ENCODE data around the gene ABCA3. TPM values are rescaled to one million over a fixed set of nuclear protein-coding genes. Genes with fewer than 3 reads are reported as not detected.

The ABCA3 gene
- total RNA-seq, 1 donor from 2014 or later: 8.3 TPM

- H3K27ac Mint-ChIP-seq: no peak overlapping the region
- intact Hi-C loops (cut with micrococcal nuclease): no loop called here
- DNase-seq: no peak
- no peaks in the 10 kb centered on the region for H3K9me3 Mint-ChIP-seq
- H3K4me1 Mint-ChIP-seq: no peaks in the 10 kb centered on the region
- no peaks in the 10 kb centered on the region for H3K36me3 Mint-ChIP-seq (ENCODE audit: low read depth)
- H3K27me3 Mint-ChIP-seq: no peaks in the 10 kb centered on the region
- no peak overlapping the region for H3K4me3 Mint-ChIP-seq
Observed at GRCh38 chr16:2319606-2320005, 20.9 kb downstream of the ABCA3 start.

- DNase-seq: no peak
- no peaks in the 10 kb centered on the region for H3K36me3 Mint-ChIP-seq (ENCODE audit: low read depth)
- no peaks in the 10 kb centered on the region for H3K4me1 Mint-ChIP-seq
- H3K4me3 Mint-ChIP-seq: no peak overlapping the region
- no peak overlapping the region for H3K27ac Mint-ChIP-seq
- H3K9me3 Mint-ChIP-seq: no peaks in the 10 kb centered on the region
- intact Hi-C loops (cut with micrococcal nuclease): no loop called here
- H3K27me3 Mint-ChIP-seq: no peaks in the 10 kb centered on the region
Observed at GRCh38 chr16:2317231-2318020, 23.1 kb downstream of the ABCA3 start.

- no peak overlapping the region for H3K27ac Mint-ChIP-seq
- intact Hi-C loops (cut with micrococcal nuclease): no loop called here
- no peaks in the 10 kb centered on the region for H3K9me3 Mint-ChIP-seq
- DNase-seq: no peak
- no peaks in the 10 kb centered on the region for H3K4me1 Mint-ChIP-seq
- no peak overlapping the region for H3K4me3 Mint-ChIP-seq
- H3K27me3 Mint-ChIP-seq: no peaks in the 10 kb centered on the region
- H3K36me3 Mint-ChIP-seq (ENCODE audit: low read depth): no peaks in the 10 kb centered on the region
Observed at GRCh38 chr16:2308089-2308962, 32.2 kb downstream of the ABCA3 start.

GRCh38 chr16:2299915-2300192 is 40.7 kb downstream of the ABCA3 start:
- no peaks in the 10 kb centered on the region for H3K36me3 Mint-ChIP-seq (ENCODE audit: low read depth)
- H3K27ac Mint-ChIP-seq: no peak overlapping the region
- H3K4me3 Mint-ChIP-seq: no peak overlapping the region
- intact Hi-C loops (cut with micrococcal nuclease): no loop called here
- H3K9me3 Mint-ChIP-seq: no peaks in the 10 kb centered on the region
- no peaks in the 10 kb centered on the region for H3K27me3 Mint-ChIP-seq
- DNase-seq: no peak
- H3K4me1 Mint-ChIP-seq: no peaks in the 10 kb centered on the region

GRCh38 chr16:2299121-2299914 is 41.2 kb downstream of the ABCA3 start:
- Mint-ChIP-seq H3K9me3 (no peaks in the 10 kb centered on the region), H3K4me3 (no peak overlapping the region), H3K4me1 (no peaks in the 10 kb centered on the region), H3K27me3 (no peaks in the 10 kb centered on the region), H3K36me3 (ENCODE audit: low read depth) (no peaks in the 10 kb centered on the region), H3K27ac (no peak overlapping the region)
- intact Hi-C loops (cut with micrococcal nuclease): no loop called here
- no peak for DNase-seq

- no peaks in the 10 kb centered on the region for H3K9me3 Mint-ChIP-seq
- no peaks in the 10 kb centered on the region for H3K4me1 Mint-ChIP-seq
- DNase-seq: no peak
- H3K36me3 Mint-ChIP-seq (ENCODE audit: low read depth): no peaks in the 10 kb centered on the region
- H3K4me3 Mint-ChIP-seq: no peak overlapping the region
- no peak overlapping the region for H3K27ac Mint-ChIP-seq
- intact Hi-C loops (cut with micrococcal nuclease): no loop called here
- no peaks in the 10 kb centered on the region for H3K27me3 Mint-ChIP-seq
Observed at GRCh38 chr16:2298621-2299020, 41.9 kb downstream of the ABCA3 start.

- intact Hi-C loops (cut with micrococcal nuclease): no loop called here
- Mint-ChIP-seq H3K27me3 (no peaks in the 10 kb centered on the region), H3K4me3 (no peak overlapping the region), H3K4me1 (no peaks in the 10 kb centered on the region), H3K27ac (no peak overlapping the region), H3K36me3 (ENCODE audit: low read depth) (no peaks in the 10 kb centered on the region), H3K9me3 (no peaks in the 10 kb centered on the region)
- no peak for DNase-seq
Observed at GRCh38 chr16:2297506-2297860, 43.0 kb downstream of the ABCA3 start.

GRCh38 chr16:2296661-2297505 is 43.6 kb downstream of the ABCA3 start:
- Mint-ChIP-seq H3K4me1 (no peaks in the 10 kb centered on the region), H3K36me3 (ENCODE audit: low read depth) (no peaks in the 10 kb centered on the region), H3K9me3 (no peaks in the 10 kb centered on the region), H3K27ac (no peak overlapping the region), H3K4me3 (no peak overlapping the region), H3K27me3 (no peaks in the 10 kb centered on the region)
- DNase-seq: peak; percentile 67
- intact Hi-C loops (cut with micrococcal nuclease): no loop called here

GRCh38 chr16:2295056-2295798 is 45.3 kb downstream of the ABCA3 start:
- Mint-ChIP-seq H3K9me3 (no peaks in the 10 kb centered on the region), H3K27ac (no peak overlapping the region), H3K36me3 (ENCODE audit: low read depth) (no peaks in the 10 kb centered on the region), H3K27me3 (no peaks in the 10 kb centered on the region), H3K4me1 (no peaks in the 10 kb centered on the region), H3K4me3 (no peak overlapping the region)
- no peak for DNase-seq
- intact Hi-C loops (cut with micrococcal nuclease): no loop called here

GRCh38 chr16:2292221-2292620 is 48.3 kb downstream of the ABCA3 start:
- Mint-ChIP-seq H3K27ac (no peak overlapping the region), H3K27me3 (no peaks in the 10 kb centered on the region), H3K36me3 (ENCODE audit: low read depth) (no peaks in the 10 kb centered on the region), H3K4me1 (no peaks in the 10 kb centered on the region), H3K4me3 (no peak overlapping the region), H3K9me3 (no peaks in the 10 kb centered on the region)
- intact Hi-C loops (cut with micrococcal nuclease): no loop called here
- no peak for DNase-seq

- Mint-ChIP-seq H3K9me3 (no peaks in the 10 kb centered on the region), H3K27ac (no peak overlapping the region), H3K4me3 (no peak overlapping the region), H3K27me3 (no peaks in the 10 kb centered on the region), H3K36me3 (ENCODE audit: low read depth) (no peaks in the 10 kb centered on the region), H3K4me1 (no peaks in the 10 kb centered on the region)
- intact Hi-C loops (cut with micrococcal nuclease): no loop called here
- DNase-seq: no peak
Observed at GRCh38 chr16:2289282-2289681, 51.2 kb downstream of the ABCA3 start.

- no peaks in the 10 kb centered on the region for H3K36me3 Mint-ChIP-seq (ENCODE audit: low read depth)
- H3K4me1 Mint-ChIP-seq: no peaks in the 10 kb centered on the region
- H3K27ac Mint-ChIP-seq: no peak overlapping the region
- DNase-seq: no peak
- H3K9me3 Mint-ChIP-seq: no peaks in the 10 kb centered on the region
- intact Hi-C loops (cut with micrococcal nuclease): no loop called here
- H3K27me3 Mint-ChIP-seq: no peaks in the 10 kb centered on the region
- H3K4me3 Mint-ChIP-seq: no peak overlapping the region
Observed at GRCh38 chr16:2288726-2289125, 51.8 kb downstream of the ABCA3 start.
